HL-60 (cell line): ENCODE data around the gene VDAC2.

Source experiments
- DNase-seq, 2 experiments: peaks; one replicate each; pipeline ENCODE4 v3.0.0-alpha.2; 2010 to 2020; ENCODE audit warnings: low read depth in 1 of 2, low spot score in 1 of 2
- H3K27ac ChIP-seq: fragments of 250-450 bp; sonication (Bioruptor Pico); replicated peaks from 2 replicates; pipeline ENCODE4 v1.5.1; 2020; ENCODE audit warnings: mild to moderate bottlenecking, moderate library complexity
- H3K27me3 ChIP-seq: fragments of 250-450 bp; sonication (Bioruptor Pico); 2 replicates; pipeline ENCODE4 v1.5.1; 2021; ENCODE audit warnings: mild to moderate bottlenecking, moderate library complexity; ENCODE audit not compliant: insufficient read depth, poor library complexity, severe bottlenecking
- H3K4me3 ChIP-seq: replicated peaks from 2 replicates; pipeline ENCODE4 v1.5.1; 2011; ENCODE audit warnings: mild to moderate bottlenecking, control low read depth, low read length; ENCODE audit not compliant: insufficient read depth
- CTCF ChIP-seq: IDR thresholded peaks from one replicate; pipeline ENCODE4 v1.5.1; 2011; ENCODE audit warnings: low read length, control low read depth, inconsistent platforms; ENCODE audit not compliant: insufficient read depth
- GABPA ChIP-seq: IDR thresholded peaks from 2 replicates; pipeline ENCODE4 v1.6.1; 2012; ENCODE audit warnings: low read depth
- POLR2AphosphoS5 ChIP-seq: IDR thresholded peaks from 2 replicates; pipeline ENCODE4 v1.6.1; 2012; ENCODE audit warnings: low read depth
- SPI1 ChIP-seq: IDR thresholded peaks from 2 replicates; pipeline ENCODE4 v1.6.1; 2012; ENCODE audit warnings: low read depth, mild to moderate bottlenecking, borderline replicate concordance
- TF ChIP-seq, protein P1 (sequence below): IDR thresholded peaks from 2 replicates; pipeline ENCODE4 v1.6.1; 2012; ENCODE audit warnings: low read depth; ENCODE audit not compliant: insufficient replicate concordance

Gene VDAC2

GRCh38 chr10:75209086-75209920 is 1.3 kb upstream of the VDAC2 start:
- Histone ChIP-seq H3K4me3 (peak overlapping the region; percentile 71), H3K27me3 (no peaks in the 10 kb centered on the region), H3K27ac (peak overlapping the region; percentile 100)
- no peak for DNase-seq
- TF ChIP-seq POLR2AphosphoS5 (no peak), GABPA (no peak), SPI1 (no peak; the same call in 1 of the 2 replicates), CTCF (no peak)
- TF ChIP-seq, protein P1, sequence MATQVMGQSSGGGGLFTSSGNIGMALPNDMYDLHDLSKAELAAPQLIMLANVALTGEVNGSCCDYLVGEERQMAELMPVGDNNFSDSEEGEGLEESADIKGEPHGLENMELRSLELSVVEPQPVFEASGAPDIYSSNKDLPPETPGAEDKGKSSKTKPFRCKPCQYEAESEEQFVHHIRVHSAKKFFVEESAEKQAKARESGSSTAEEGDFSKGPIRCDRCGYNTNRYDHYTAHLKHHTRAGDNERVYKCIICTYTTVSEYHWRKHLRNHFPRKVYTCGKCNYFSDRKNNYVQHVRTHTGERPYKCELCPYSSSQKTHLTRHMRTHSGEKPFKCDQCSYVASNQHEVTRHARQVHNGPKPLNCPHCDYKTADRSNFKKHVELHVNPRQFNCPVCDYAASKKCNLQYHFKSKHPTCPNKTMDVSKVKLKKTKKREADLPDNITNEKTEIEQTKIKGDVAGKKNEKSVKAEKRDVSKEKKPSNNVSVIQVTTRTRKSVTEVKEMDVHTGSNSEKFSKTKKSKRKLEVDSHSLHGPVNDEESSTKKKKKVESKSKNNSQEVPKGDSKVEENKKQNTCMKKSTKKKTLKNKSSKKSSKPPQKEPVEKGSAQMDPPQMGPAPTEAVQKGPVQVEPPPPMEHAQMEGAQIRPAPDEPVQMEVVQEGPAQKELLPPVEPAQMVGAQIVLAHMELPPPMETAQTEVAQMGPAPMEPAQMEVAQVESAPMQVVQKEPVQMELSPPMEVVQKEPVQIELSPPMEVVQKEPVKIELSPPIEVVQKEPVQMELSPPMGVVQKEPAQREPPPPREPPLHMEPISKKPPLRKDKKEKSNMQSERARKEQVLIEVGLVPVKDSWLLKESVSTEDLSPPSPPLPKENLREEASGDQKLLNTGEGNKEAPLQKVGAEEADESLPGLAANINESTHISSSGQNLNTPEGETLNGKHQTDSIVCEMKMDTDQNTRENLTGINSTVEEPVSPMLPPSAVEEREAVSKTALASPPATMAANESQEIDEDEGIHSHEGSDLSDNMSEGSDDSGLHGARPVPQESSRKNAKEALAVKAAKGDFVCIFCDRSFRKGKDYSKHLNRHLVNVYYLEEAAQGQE: no peak

DNA sequence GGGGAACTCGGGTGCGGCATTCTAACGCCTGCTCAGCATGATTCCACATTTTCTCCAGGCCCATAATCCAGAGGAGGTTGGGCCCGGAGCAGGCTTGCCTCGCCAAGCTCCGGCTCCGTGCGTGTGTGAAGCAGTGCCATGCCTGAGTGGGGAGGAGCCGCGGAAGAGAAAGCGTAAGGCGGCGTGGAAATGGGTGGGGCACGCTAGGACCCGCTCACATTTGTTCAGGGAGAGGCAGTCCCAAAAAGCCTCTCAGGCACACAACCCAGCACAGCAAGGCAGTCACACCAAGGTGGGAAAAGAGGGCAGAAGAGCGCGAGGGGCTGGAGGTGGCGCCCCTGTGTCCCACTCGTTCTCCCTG is 695 bp upstream of the VDAC2 start:
- Histone ChIP-seq H3K4me3 (peak overlapping the region; percentile 71), H3K27ac (peak overlapping the region; percentile 100), H3K27me3 (no peaks in the 10 kb centered on the region)
- no peak for TF ChIP-seq CTCF
- TF ChIP-seq POLR2AphosphoS5: peak; percentile 46; the same call in 1 of the 2 replicates
- TF ChIP-seq SPI1: no peak
- TF ChIP-seq, protein P1: peak; percentile 16
- TF ChIP-seq GABPA: no peak
- DNase-seq: peak; percentile 79 to 80

DNA sequence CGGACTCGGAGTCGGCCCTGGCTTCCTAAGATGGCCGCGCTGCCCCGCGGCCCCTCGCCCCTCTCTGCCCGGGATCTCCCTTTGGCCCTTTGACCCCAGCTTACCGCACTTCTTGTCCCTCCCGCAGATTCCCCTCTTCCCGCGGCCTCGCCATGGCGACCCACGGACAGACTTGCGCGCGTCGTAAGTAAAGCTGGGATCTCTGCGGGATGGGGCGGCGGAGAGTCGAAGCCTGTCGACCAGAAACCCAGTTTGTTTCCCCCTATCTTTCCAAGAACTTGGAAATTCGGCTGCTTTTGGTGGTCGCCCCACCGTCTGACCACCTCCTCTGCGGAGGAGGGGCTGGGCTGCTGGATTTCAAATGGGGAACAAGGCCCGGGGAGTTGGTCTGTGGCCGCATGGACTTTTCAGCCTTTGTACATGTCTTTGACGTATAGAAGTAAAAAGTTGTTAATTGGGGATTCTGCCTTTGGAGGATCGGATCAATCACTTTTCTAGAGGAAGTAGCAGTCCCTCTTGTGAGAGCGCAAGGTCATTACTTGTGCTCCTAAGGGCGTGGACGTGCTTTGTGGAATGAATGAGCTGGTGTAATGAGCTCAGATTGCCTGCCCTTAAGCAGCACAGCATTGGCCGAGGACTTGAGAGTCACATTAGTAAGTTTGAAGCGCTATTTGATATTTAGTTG is 553 bp downstream of the VDAC2 start:
- H3K4me3 ChIP-seq: peak overlapping the region; percentile 71
- DNase-seq: peak in 1 of 2 experiments; percentile 38
- no peaks in the 10 kb centered on the region for H3K27me3 ChIP-seq
- no peak for TF ChIP-seq CTCF
- no peak for TF ChIP-seq GABPA
- no peak for TF ChIP-seq POLR2AphosphoS5
- TF ChIP-seq, protein P1: no peak
- TF ChIP-seq SPI1: no peak
- H3K27ac ChIP-seq: peak overlapping the region; percentile 100
